CD4-positive, alpha-beta T cell treated with Interleukin-21 for 1 hour (primary cell): ENCODE measurements around the gene NUDT13.
"Not testable (repeated sequence)": the region's sequence is repeated elsewhere in the genome, so short reads cannot be mapped to it uniquely, and the experiment has no call there.

Experiments
- DNase-seq: peaks from one replicate; pipeline ENCODE4 v3.0.0-alpha.2; 2020

The NUDT13 gene

GRCh38 chr10:73106301-73106700 lies 4.0 kb upstream of the NUDT13 start:
- no peak for DNase-seq

- DNase-seq: not testable (repeated sequence)
Measured at GRCh38 chr10:73109248-73109652, 1.0 kb upstream of the NUDT13 start.

GRCh38 chr10:73112032-73112431 lies 1.8 kb downstream of the NUDT13 start:
- not testable (repeated sequence) for DNase-seq

GRCh38 chr10:73113551-73113950 lies 3.3 kb downstream of the NUDT13 start:
- DNase-seq: no peak

- no peak for DNase-seq
Measured at GRCh38 chr10:73116017-73116416, 5.8 kb downstream of the NUDT13 start.

- DNase-seq: no peak
Measured at GRCh38 chr10:73117976-73118743, 7.9 kb downstream of the NUDT13 start.

- no peak for DNase-seq
Measured at GRCh38 chr10:73119457-73119856, 9.2 kb downstream of the NUDT13 start.

GRCh38 chr10:73119952-73120351 lies 9.7 kb downstream of the NUDT13 start:
- no peak for DNase-seq

- no peak for DNase-seq
Measured at GRCh38 chr10:73126343-73126742, 16.1 kb downstream of the NUDT13 start.

GRCh38 chr10:73131301-73131700 lies 21.0 kb downstream of the NUDT13 start:
- DNase-seq: no peak

- no peak for DNase-seq
Measured at GRCh38 chr10:73131913-73132686, 21.8 kb downstream of the NUDT13 start.

- DNase-seq: no peak
Measured at GRCh38 chr10:73134727-73135126, 24.5 kb downstream of the NUDT13 start.

GRCh38 chr10:73136627-73137026 lies 26.4 kb downstream of the NUDT13 start:
- no peak for DNase-seq

GRCh38 chr10:73139251-73139650 lies 29.0 kb downstream of the NUDT13 start:
- DNase-seq: no peak

GRCh38 chr10:73141603-73142002 lies 31.3 kb downstream of the NUDT13 start:
- DNase-seq: no peak

GRCh38 chr10:73150633-73151413 lies 40.6 kb downstream of the NUDT13 start:
- DNase-seq: not testable (repeated sequence)

- no peak for DNase-seq
Measured at GRCh38 chr10:73152009-73152408, 41.8 kb downstream of the NUDT13 start.

- DNase-seq: no peak
Measured at GRCh38 chr10:73156054-73156453, 45.8 kb downstream of the NUDT13 start.

- DNase-seq: peak; percentile 71
Measured at GRCh38 chr10:73159038-73159648, 48.9 kb downstream of the NUDT13 start.

GRCh38 chr10:73161079-73161478 lies 50.8 kb downstream of the NUDT13 start:
- no peak for DNase-seq

- no peak for DNase-seq
Measured at GRCh38 chr10:73161662-73162061, 51.4 kb downstream of the NUDT13 start.

GRCh38 chr10:73163096-73163495 lies 52.8 kb downstream of the NUDT13 start:
- DNase-seq: no peak

GRCh38 chr10:73166972-73167371 lies 56.7 kb downstream of the NUDT13 start:
- no peak for DNase-seq
